HepG2 (cell line): ENCODE data around the gene TMCC1. TPM values are rescaled to one million over a fixed set of nuclear protein-coding genes. Genes with fewer than 3 reads are reported as not detected.

Experiments
- ERF ChIP-seq: IDR thresholded peaks from 2 replicates; pipeline ENCODE4 v1.6.1; 2018; ENCODE audit warnings: missing biosample characterization, missing genetic modification reagents
- HOXA7 ChIP-seq: sonication (generic); formaldehyde crosslinking; IDR thresholded peaks from 2 replicates; pipeline ENCODE4 v1.8.1; 2022; ENCODE audit warnings: mild to moderate bottlenecking, missing genetic modification reagents, moderate library complexity
- MBNL3 ChIP-seq: fragments of 250-450 bp; sonication (Bioruptor Pico); conservative IDR thresholded peaks from 2 replicates; pipeline ENCODE4 v1.8.0; 2022; ENCODE audit warnings: mild to moderate bottlenecking, inconsistent platforms
- MTF2 ChIP-seq: sonication (generic); formaldehyde crosslinking; IDR thresholded peaks from 2 replicates; pipeline ENCODE4 v1.5.0; 2020; ENCODE audit warnings: missing genetic modification reagents, borderline replicate concordance
- NCOA5 ChIP-seq: sonication (generic); formaldehyde crosslinking; IDR thresholded peaks from 2 replicates; pipeline ENCODE4 v1.4.0; 2020; ENCODE audit warnings: missing genetic modification reagents
- PCBP2 ChIP-seq: fragments of 200-400 bp; formaldehyde crosslinking; optimal IDR thresholded peaks from 2 replicates; pipeline ENCODE3; 2018; ENCODE audit warnings: low read length, low read depth; ENCODE audit not compliant: poor library complexity, severe bottlenecking
- RFX3 ChIP-seq: IDR thresholded peaks from 2 replicates; pipeline ENCODE4 v1.6.1; 2016; ENCODE audit warnings: missing biosample characterization, missing genetic modification reagents
- RFXAP ChIP-seq: sonication (generic); formaldehyde crosslinking; IDR thresholded peaks from 2 replicates; pipeline ENCODE4 v1.4.0; 2020; ENCODE audit warnings: missing genetic modification reagents, borderline replicate concordance
- SALL1 ChIP-seq: sonication (generic); formaldehyde crosslinking; IDR thresholded peaks from 2 replicates; pipeline ENCODE4 v1.8.0; 2022; ENCODE audit warnings: mild to moderate bottlenecking, missing genetic modification reagents
- SP2 ChIP-seq: sonication (generic); formaldehyde crosslinking; IDR thresholded peaks from 2 replicates; pipeline ENCODE4 v1.5.1; 2020; ENCODE audit warnings: mild to moderate bottlenecking, missing genetic modification reagents
- YEATS4 ChIP-seq: sonication (generic); formaldehyde crosslinking; IDR thresholded peaks from 2 replicates; pipeline ENCODE4 v1.4.0; 2020; ENCODE audit warnings: missing genetic modification reagents, borderline replicate concordance
- ZNF20 ChIP-seq: sonication (generic); formaldehyde crosslinking; IDR thresholded peaks from 2 replicates; pipeline ENCODE4 v1.4.0; 2020; ENCODE audit warnings: mild to moderate bottlenecking, moderate library complexity, missing genetic modification reagents
- ZNF234 ChIP-seq: sonication (generic); formaldehyde crosslinking; conservative IDR thresholded peaks from 2 replicates; pipeline ENCODE4 v1.5.1; 2020; ENCODE audit warnings: mild to moderate bottlenecking, missing genetic modification reagents
- ZNF256 ChIP-seq: sonication (generic); formaldehyde crosslinking; conservative IDR thresholded peaks from 2 replicates; pipeline ENCODE4 v1.4.0; 2020; ENCODE audit warnings: missing genetic modification reagents
- ZNF3 ChIP-seq: IDR thresholded peaks from 2 replicates; pipeline ENCODE4 v1.7.0; 2017; ENCODE audit warnings: inconsistent platforms
- ZNF446 ChIP-seq: sonication (generic); formaldehyde crosslinking; IDR thresholded peaks from 2 replicates; pipeline ENCODE4 v1.5.0; 2020; ENCODE audit warnings: mild to moderate bottlenecking, missing genetic modification reagents
- ZNF510 ChIP-seq: sonication (generic); formaldehyde crosslinking; IDR thresholded peaks from 2 replicates; pipeline ENCODE4 v1.4.0; 2020; ENCODE audit warnings: low read depth, mild to moderate bottlenecking, missing genetic modification reagents
- ZNF589 ChIP-seq: sonication (generic); formaldehyde crosslinking; conservative IDR thresholded peaks from 2 replicates; pipeline ENCODE4 v1.8.0; 2022; ENCODE audit warnings: mild to moderate bottlenecking, moderate library complexity, missing genetic modification reagents
- ZNF772 ChIP-seq: sonication (generic); formaldehyde crosslinking; IDR thresholded peaks from 2 replicates; pipeline ENCODE4 v1.5.0; 2020; ENCODE audit warnings: mild to moderate bottlenecking, missing genetic modification reagents
- ZNF816 ChIP-seq: sonication (generic); formaldehyde crosslinking; IDR thresholded peaks from 2 replicates; pipeline ENCODE4 v1.8.0; 2022; ENCODE audit warnings: missing genetic modification reagents, mild to moderate bottlenecking, borderline replicate concordance
- polyA plus RNA-seq, 8 experiments: library from polyadenylated mRNA; depleted of rRNA in 3 of 8; stranded (reverse) in 7 of 8; unstranded in 1 of 8; fragments of >200 nt; fragmentation: Illumina TruSeq in 4 of 8; extraction: Trizol in 4 of 8; gene quantifications; 2 replicates each; pipeline versions ENCODE4 v1.2.1 to v1.2.3, GENCODE V29; 2011 to 2016; ENCODE audit warnings: low read depth in 4 of 8, missing spikeins in 1 of 8, mixed read lengths in 1 of 8; ENCODE audit not compliant: insufficient read depth in 1 of 8
- total RNA-seq, 5 experiments: library from RNA; depleted of rRNA; stranded (reverse); fragments of >200 nt; fragmentation: Illumina TruSeq; extraction: Trizol; gene quantifications; 2 replicates each; pipeline ENCODE4 v1.2.3, GENCODE V29; 2016; ENCODE audit warnings: low read depth in 1 of 5
- TF ChIP-seq, protein P1 (sequence below): sonication (generic); formaldehyde crosslinking; IDR thresholded peaks from 2 replicates; pipeline ENCODE4 v1.4.0; 2020; ENCODE audit warnings: missing genetic modification reagents, borderline replicate concordance
- TF ChIP-seq, protein P2 (sequence below): sonication (generic); formaldehyde crosslinking; IDR thresholded peaks from 2 replicates; pipeline ENCODE4 v1.4.0; 2020; ENCODE audit warnings: mild to moderate bottlenecking, missing genetic modification reagents
- TF ChIP-seq, protein P3 (sequence below): sonication (generic); formaldehyde crosslinking; IDR thresholded peaks from 2 replicates; pipeline ENCODE4 v1.4.0; 2020; ENCODE audit warnings: missing genetic modification reagents
- TF ChIP-seq, protein P4 (sequence below): sonication (generic); formaldehyde crosslinking; conservative IDR thresholded peaks from 2 replicates; pipeline ENCODE4 v1.4.0; 2020; ENCODE audit warnings: missing genetic modification reagents

The TMCC1 gene
- total and polyA plus RNA-seq, 2 of the 13 experiments (the other 11 are each of a cell fraction or from before 2014, with no cell fraction given), result 12.1 to 264 TPM

DNA sequence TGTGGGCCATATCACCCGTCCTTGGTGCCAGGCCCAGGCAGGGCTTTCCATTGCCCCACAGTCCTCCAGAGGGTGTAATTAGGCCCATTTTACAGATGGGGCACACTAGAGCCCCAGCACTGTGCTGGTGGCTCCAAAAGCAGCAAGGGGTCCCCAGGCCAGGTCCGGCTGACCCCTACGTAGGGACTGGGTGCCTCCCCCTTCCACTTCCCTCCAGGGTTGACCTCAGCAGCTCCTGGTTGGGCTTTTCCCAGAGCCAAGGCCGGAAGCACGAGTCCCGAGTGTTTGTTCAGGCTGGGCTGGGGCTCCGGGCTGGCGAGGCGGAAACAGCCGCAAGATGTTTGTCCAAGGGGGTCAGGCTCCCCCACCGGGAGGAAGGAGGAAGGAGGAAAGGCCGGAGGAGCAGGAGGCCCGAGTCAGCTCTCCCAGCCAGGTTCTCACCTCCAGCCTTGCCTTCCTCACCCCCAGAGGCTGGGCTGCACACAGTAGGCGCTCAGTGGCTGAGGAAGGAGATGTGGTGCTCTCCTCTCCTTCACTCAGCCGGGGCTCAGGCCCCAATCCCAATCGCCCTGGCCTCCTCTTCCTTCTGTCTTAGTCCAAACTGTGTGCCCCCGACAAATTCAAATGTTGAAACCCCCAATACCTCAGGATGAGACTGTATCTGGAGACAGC lies 269.9 kb downstream of the TMCC1 start (continued):
- TF ChIP-seq MTF2 (CRISPR knock-in tag), result no peak
- no peak for TF ChIP-seq RFX3 (CRISPR knock-in tag)
- no peak for TF ChIP-seq SP2 (CRISPR knock-in tag)
- TF ChIP-seq PCBP2, result no peak
- TF ChIP-seq, protein P1, sequence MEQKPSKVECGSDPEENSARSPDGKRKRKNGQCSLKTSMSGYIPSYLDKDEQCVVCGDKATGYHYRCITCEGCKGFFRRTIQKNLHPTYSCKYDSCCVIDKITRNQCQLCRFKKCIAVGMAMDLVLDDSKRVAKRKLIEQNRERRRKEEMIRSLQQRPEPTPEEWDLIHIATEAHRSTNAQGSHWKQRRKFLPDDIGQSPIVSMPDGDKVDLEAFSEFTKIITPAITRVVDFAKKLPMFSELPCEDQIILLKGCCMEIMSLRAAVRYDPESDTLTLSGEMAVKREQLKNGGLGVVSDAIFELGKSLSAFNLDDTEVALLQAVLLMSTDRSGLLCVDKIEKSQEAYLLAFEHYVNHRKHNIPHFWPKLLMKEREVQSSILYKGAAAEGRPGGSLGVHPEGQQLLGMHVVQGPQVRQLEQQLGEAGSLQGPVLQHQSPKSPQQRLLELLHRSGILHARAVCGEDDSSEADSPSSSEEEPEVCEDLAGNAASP, result peak; percentile 72; the same call in 1 of the 2 replicates
- TF ChIP-seq, protein P2, sequence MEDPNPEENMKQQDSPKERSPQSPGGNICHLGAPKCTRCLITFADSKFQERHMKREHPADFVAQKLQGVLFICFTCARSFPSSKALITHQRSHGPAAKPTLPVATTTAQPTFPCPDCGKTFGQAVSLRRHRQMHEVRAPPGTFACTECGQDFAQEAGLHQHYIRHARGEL (CRISPR knock-in tag), result no peak
- no peak for TF ChIP-seq ZNF3
- TF ChIP-seq ZNF256, result no peak
- TF ChIP-seq ZNF510 (CRISPR knock-in tag), result no peak
- TF ChIP-seq SALL1 (CRISPR knock-in tag), result peak; percentile 58; the same call in 1 of the 2 replicates
- no peak for TF ChIP-seq ZNF234 (CRISPR knock-in tag)
- TF ChIP-seq HOXA7 (CRISPR knock-in tag), result no peak
- no peak for TF ChIP-seq ZNF589 (CRISPR knock-in tag)
- no peak for TF ChIP-seq MBNL3 (CRISPR knock-in tag)
- no peak for TF ChIP-seq ERF (CRISPR knock-in tag)
- no peak for TF ChIP-seq RFXAP (CRISPR knock-in tag)
- TF ChIP-seq ZNF20 (CRISPR knock-in tag), result no peak
- TF ChIP-seq, protein P3, sequence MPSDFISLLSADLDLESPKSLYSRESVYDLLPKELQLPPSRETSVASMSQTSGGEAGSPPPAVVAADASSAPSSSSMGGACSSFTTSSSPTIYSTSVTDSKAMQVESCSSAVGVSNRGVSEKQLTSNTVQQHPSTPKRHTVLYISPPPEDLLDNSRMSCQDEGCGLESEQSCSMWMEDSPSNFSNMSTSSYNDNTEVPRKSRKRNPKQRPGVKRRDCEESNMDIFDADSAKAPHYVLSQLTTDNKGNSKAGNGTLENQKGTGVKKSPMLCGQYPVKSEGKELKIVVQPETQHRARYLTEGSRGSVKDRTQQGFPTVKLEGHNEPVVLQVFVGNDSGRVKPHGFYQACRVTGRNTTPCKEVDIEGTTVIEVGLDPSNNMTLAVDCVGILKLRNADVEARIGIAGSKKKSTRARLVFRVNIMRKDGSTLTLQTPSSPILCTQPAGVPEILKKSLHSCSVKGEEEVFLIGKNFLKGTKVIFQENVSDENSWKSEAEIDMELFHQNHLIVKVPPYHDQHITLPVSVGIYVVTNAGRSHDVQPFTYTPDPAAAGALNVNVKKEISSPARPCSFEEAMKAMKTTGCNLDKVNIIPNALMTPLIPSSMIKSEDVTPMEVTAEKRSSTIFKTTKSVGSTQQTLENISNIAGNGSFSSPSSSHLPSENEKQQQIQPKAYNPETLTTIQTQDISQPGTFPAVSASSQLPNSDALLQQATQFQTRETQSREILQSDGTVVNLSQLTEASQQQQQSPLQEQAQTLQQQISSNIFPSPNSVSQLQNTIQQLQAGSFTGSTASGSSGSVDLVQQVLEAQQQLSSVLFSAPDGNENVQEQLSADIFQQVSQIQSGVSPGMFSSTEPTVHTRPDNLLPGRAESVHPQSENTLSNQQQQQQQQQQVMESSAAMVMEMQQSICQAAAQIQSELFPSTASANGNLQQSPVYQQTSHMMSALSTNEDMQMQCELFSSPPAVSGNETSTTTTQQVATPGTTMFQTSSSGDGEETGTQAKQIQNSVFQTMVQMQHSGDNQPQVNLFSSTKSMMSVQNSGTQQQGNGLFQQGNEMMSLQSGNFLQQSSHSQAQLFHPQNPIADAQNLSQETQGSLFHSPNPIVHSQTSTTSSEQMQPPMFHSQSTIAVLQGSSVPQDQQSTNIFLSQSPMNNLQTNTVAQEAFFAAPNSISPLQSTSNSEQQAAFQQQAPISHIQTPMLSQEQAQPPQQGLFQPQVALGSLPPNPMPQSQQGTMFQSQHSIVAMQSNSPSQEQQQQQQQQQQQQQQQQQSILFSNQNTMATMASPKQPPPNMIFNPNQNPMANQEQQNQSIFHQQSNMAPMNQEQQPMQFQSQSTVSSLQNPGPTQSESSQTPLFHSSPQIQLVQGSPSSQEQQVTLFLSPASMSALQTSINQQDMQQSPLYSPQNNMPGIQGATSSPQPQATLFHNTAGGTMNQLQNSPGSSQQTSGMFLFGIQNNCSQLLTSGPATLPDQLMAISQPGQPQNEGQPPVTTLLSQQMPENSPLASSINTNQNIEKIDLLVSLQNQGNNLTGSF (CRISPR knock-in tag), result no peak
- no peak for TF ChIP-seq ZNF446
- TF ChIP-seq, protein P4, sequence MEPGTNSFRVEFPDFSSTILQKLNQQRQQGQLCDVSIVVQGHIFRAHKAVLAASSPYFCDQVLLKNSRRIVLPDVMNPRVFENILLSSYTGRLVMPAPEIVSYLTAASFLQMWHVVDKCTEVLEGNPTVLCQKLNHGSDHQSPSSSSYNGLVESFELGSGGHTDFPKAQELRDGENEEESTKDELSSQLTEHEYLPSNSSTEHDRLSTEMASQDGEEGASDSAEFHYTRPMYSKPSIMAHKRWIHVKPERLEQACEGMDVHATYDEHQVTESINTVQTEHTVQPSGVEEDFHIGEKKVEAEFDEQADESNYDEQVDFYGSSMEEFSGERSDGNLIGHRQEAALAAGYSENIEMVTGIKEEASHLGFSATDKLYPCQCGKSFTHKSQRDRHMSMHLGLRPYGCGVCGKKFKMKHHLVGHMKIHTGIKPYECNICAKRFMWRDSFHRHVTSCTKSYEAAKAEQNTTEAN (CRISPR knock-in tag), result no peak
- TF ChIP-seq ZNF772 (CRISPR knock-in tag), result no peak
- TF ChIP-seq YEATS4 (CRISPR knock-in tag), result no peak
- TF ChIP-seq ZNF816 (CRISPR knock-in tag), result no peak
- no peak for TF ChIP-seq NCOA5 (CRISPR knock-in tag)
